Measurements from ENCODE around the gene L1TD1.
"Not testable (repeated sequence)": the region's sequence is repeated elsewhere in the genome, so short reads cannot be mapped to it uniquely, and the experiment has no call there.

Gene L1TD1

DNA sequence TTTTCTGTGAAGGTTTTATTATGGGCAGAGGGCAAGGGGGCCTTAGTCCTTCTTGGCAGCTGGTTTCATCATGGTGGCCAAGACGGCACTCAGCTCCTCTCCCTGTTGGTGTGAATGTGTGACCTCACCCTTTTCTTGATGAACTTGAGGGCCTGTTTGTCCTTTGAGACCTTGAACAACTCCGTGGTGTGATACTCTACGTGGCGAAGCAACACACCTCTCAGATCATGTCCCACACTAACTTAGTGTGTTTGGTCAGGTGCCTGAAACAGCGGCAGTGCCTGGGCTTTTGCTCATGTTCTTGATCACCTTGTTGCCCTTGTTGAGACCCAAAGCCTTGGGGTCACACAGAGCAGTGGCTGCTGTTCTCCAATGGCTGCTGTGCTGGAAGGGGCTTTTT is 13.4 kb downstream of the L1TD1 start:
- no peak for FAIRE-seq

DNA sequence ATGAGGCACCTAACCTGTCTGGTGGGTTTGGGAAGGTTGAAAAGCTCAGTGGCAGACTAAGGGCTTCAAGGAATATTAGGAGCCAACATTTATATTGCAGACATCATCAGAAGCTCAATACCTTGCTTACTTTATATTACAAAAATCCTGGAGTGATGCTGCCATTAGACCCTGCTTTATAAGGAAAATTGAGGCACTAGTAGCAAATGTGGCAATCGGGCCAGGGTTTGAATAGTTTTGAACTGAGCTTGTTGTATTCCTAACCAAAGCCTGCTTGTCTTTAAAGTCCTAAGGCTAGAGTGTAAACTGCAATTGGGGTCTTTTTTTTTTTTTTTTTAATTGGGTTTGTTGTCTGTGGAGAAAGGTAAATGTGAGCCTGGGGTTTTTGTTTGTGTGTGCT is 14.3 kb downstream of the L1TD1 start:
- FAIRE-seq, result no peak

DNA sequence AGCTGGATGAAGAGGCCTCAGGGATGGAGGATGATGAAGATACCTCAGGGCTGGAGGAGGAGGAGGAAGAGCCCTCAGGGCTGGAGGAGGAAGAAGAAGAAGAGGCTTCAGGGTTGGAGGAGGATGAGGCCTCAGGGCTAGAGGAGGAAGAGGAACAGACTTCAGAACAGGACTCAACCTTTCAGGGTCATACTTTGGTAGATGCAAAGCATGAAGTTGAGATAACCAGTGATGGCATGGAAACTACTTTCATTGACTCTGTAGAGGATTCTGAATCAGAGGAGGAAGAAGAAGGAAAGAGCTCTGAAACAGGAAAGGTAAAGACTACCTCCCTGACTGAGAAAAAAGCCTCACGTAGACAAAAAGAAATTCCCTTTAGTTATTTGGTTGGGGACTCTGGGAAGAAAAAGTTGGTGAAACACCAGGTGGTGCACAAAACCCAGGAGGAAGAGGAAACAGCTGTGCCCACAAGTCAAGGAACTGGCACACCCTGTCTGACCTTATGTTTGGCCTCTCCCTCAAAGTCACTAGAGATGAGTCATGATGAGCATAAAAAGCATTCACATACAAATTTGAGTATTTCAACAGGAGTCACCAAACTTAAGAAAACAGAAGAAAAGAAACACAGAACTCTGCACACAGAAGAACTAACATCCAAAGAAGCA is 15.4 kb downstream of the L1TD1 start:
- FAIRE-seq, result no peak

DNA sequence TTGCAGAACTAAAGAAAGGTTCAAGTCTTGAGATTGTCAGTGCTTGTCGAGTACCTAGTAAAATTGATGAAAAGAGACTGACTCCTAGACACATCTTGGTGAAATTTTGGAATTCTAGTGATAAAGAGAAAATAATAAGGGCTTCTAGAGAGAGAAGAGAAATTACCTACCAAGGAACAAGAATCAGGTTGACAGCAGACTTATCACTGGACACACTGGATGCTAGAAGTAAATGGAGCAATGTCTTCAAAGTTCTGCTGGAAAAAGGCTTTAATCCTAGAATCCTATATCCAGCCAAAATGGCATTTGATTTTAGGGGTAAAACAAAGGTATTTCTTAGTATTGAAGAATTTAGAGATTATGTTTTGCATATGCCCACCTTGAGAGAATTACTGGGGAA is 16.3 kb downstream of the L1TD1 start:
- FAIRE-seq, result no peak

DNA sequence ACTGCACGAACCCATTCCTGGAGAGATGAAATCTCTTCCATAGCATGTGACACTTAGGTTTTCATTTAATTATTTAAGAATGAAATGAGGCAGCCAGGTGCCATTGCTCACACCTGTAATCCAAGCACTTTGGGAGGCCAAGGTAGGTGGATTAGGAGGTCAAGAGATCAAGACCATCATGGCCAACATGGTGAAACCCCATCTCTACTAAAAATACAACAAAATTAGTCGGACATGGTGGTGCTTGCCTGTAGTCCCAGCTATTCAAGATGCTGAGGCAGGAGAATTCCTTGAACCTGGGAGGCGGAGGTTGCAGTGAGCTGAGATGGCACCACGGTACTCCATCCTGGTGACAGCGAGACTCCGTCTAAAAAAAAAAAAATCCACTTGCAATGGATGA is 17.8 kb downstream of the L1TD1 start:
- FAIRE-seq, result no peak

DNA sequence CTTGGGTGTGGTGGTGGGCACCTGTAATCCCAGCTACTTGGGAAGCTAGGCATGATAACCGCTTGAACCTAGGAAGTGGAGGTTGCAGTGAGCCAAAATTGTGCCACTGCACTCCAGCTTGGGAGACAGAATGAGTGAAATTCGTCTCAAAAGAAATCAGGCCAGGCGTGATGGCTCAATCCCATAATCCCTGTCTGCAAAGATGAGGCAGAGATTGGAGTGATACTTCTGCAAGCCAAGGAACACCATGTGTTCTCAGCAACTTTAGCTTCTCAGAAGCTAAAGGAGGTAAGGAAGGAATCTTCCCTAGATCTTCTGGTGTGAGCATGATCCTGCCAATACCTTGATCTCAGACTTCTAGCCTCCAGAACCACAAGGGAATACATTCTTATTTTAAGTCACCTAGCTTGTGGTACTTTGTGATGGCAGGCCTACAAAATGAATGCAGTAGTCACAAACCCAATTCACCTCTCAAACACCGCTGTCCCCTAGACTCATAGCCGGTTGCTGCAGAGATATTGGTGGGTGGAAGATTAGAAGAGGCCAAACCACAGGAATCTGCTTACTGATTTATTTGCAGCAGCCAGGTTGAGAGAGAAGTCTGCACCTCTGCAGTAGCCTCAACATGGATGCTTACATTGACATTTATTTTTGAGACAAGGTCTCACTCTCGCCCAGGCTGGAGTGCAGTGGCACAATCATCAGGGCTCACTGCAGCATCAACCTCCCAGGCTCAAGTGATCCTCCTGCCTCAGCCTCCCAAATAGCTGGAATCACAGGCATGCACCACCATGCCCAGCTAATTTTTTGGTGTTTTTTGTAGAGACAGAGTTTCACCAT is 18.6 kb downstream of the L1TD1 start:
- no peak for FAIRE-seq

DNA sequence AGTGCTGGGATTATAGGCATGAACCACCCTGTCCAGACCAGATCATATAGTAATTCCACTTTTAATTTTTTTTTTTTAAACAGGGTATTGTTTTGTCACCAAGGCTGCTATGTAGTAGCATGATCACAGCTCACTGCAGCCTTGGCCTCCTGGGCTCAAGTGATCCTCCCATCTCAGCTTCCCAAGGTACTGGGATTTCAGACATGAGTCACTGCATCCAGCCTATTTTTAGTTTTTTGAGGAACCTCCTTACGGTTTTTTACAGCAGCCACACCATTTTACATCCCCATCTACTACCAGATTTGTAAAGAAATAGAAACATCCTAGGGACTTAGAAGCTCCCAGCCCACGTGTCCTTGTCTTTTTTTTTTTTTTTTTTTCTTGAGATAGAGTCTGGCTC is 24.0 kb downstream of the L1TD1 start:
- FAIRE-seq, result no peak

DNA sequence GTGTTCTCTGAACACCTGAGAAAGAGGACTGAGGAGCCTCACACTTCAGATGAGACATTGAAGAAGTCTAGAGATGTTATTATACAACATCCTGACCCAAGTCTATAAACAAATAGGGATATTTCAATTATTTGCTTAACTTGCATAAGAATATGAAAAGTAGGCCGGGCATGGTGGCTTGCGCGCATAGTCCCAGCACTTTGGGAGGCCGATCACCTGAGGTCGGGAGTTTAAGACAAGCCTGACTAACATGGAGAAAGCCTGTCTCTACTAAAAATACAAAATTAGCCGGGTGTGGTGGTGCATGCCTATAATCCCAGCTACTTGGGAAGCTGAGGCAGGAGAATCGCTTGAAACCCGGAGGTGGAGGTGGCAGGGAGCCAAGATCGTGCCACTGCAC is 25.8 kb downstream of the L1TD1 start:
- not testable (repeated sequence) for FAIRE-seq

DNA sequence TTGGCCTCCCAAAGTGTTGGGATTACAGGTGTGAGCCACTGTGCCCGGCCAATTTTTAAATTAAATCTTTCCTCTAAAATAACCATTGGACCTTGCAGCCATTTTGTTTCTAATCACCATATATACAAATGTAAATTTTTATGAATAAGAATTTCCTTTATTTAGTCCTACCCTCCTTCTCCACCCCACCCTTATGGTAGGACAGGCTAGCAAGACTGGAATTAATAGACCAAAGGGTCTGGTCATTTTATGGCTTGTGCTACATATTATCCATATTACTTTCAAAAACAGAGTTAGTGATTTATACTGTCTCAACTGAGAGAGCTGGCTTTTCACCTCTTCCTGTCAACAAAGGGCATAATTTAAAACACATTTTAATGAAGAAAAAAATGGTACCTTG is 26.5 kb downstream of the L1TD1 start:
- FAIRE-seq, result no peak

DNA sequence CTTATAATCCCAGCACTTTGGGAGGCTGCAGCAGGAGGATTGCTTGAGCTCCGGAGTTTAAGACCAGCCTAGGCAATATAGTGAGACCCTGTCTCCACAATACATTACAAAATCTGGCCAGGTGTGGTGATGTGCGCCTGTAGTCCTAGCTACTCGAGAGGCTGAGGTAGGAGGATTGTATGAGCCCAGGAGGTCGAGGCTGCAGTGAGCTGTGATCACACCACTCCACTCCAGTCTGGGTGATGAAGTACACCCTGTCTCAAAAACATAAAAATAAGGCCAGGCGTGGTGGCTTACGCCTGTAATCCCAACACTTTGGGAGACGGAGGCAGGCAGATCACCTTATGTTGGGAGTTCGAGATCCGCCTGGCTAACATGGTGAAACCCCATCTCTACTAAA is 27.7 kb downstream of the L1TD1 start:
- FAIRE-seq, result no peak

DNA sequence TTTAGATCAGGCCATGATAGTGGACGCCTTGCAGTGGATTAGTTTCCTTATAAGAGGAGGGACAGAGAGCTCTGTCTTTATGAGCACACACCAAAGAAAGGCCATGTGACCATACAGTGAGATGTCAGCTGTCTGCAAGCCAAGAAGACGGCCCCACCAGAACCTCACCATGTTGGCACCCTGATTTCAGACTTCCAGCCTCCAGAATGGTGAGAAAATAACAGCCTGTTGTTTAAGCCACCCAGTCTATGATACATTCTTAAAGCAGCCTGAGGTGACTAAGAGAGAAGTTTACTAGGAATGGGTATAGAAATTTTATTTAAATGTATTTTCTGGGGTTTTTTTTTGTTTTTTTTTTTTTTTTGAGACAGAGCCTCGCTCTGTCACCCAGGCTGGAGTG is 29.5 kb downstream of the L1TD1 start:
- no peak for FAIRE-seq

DNA sequence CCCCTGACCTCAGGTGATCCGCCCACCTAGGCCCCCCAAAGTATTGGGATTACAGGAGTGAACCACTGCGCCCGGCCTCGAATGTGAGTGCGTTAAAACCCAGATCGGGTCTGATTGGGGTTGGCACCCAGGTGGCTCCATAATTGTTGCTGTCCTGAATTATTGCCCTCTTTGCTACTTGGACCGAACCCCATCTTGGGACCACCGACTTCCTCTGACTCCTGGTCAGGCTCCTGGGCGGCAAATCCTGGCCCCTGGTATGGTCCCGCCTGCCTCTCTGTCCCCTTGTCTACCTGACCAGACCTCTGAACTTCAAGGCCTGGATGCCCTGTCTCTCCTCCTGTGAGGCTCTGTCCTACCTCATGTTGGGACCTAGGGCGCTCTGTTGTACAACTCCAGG is 32.8 kb downstream of the L1TD1 start:
- no peak for FAIRE-seq

DNA sequence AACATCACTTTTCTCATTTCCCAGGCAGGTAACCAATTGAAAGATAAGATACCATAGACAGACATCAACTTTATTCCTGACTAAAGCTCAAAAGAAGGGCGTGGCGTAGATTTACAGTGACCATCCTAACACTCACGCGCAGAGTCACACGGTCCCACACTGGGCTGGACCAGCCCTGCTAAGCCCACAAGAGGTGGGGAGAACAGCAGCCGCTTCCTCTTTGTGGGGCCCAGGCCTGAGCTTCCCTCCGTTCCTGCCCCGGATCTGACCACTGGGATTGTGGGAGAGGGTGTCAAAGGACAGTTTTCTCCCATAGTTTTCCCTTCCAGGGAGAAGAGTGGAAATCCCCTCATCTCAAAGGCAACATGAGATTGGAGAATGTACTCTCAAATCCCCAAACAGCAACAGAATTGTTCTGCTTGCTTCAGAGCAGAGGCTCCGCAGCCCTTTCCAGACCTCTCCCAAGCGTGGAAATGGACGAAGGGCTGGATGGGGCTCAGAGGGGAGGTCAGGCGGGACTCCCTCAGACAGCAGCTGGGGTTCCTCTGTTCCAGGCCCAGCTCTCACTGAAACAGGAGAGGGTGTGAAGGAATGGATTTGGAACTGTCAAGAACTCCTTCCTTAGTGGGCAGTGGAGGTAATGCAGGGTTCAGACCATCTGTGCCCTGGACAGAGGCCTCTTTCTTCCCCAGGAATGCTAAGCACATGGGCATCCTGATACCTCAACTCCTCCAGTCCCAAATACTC is 33.7 kb downstream of the L1TD1 start:
- FAIRE-seq, result no peak

DNA sequence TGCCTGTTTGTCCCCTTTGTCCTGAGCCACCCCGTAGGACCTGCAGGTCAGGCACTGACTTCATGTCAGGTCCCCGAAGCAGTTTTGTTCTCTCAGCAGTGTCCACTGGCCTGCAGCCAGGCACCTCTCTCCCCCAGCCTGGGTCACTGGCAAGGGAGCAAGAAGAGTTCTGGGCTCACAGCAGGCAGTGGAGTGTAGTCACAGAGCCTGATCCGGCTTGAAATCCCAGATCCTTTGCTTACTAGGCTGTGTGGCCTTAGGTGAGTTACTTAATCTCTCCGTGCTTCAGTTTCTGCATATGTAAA is 34.2 kb downstream of the L1TD1 start:
- FAIRE-seq, result no peak

DNA sequence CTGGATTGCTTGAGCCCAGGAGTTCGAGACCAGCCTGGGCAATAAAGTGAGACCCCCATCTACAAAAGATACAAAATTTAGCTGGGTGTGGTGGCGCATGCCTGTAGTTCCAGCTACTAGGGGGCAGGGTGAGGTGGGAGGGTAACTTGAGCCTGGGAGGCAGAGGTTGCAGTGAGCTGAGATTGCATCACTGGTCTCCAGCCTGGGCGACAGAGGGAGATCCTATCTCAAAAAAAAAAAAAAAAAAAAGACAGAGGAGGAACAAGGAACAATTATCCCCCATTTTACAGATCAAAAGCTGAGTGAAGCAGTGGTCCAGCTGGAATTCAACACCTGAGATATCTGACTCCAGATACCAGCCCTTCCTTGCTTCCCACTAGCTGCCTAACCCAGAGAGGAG is 34.8 kb downstream of the L1TD1 start:
- FAIRE-seq, result no peak

DNA sequence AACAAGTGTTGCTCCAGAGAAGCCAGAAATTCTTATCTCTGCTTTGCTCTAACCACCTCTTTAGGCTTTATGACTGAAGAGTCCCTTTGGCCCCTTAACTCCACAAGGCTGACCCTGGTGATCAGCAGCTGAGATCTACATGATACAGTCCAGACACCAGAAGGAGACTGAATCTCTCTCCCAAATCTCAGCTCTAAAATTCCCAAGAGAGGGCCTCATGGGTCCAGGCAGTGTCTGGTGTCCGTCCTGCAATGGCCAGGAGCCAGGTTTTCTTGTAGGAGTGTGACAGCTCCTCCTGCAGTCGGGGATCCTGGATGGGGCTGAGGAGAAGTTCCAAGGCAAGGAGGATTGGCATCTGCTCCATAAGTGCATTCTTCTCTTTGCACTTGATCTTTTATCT is 35.3 kb downstream of the L1TD1 start:
- FAIRE-seq, result no peak

DNA sequence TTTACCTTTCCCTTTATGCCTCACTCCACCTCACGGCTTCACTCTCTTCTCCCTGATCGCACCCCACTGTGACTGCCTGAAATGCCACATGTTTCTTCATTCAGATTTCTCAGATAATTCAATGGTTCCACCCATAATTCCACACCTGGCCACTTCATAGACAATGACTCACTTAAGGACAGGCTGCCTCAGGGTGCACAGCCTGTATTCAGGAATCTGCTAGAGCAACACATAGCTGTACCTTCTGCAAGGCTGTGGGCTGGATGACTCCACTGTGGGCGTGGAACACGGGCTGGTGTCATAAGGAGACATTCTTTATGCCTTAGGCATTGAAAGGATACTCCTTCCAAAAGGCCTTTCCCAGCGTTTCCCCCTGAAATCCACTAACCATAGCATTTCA is 36.1 kb downstream of the L1TD1 start:
- FAIRE-seq, result no peak

DNA sequence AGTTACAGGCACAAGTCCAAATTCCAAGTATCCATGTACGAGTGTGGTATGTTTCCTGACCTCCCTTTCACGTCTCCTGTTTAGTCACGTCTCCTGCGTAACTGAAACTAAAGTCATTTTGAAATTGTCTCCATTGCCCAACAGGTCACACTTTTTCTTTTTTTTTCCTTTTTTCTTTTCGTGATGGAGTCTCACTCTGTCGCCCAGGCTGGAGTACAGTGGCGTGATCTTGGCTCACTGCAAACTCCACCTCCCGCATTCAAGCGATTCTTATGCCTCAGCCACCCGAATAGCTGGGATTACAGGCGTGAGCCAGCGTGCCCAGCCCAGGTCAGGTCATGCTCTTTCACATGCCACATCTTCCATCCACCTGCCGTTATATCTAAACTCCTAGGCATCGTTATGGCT is 38.2 kb downstream of the L1TD1 start:
- no peak for FAIRE-seq

DNA sequence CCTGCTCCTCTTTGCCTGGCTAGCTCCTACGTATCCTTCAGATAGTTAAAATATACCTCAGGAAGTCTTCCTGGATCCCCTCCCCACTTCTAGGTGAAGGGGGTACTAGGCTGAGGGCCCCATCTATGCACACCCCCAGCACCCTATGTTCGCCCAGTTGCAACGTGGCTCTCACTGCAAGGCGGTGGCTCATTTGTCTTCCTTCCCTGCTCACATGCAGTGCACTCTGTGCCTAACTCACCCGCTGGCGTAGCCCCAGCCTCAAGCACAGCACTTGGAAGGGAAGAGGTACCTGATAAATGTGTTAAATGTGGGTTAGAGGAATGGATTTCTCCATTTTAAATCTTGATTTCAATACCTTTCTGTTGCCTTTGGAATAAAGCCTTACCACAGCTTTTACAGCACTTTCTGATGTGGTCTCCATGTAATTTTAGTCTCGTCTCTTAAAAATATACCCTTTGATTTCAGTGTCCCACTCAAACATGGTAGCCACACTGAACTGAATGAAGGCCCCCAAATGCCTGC is 39.3 kb downstream of the L1TD1 start:
- no peak for FAIRE-seq

DNA sequence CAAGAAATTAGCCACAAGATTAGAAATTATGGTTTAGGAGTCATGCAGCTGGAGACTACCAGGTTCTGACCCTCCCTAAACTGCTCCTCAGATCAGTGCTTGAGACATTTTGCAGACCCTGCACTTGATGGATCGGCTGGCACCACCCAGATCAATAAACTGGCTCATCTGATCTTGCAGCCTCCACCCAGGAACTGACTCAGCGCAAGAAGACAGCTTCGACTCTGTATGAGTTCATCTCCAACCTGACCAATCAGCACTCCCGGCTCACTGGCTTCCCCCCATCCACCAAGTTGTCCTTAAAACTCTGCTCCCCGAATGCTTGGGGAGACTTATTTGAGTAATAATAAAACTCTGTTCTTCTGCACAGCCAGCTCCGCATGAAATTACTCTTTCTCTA is 40.0 kb downstream of the L1TD1 start:
- no peak for FAIRE-seq

DNA sequence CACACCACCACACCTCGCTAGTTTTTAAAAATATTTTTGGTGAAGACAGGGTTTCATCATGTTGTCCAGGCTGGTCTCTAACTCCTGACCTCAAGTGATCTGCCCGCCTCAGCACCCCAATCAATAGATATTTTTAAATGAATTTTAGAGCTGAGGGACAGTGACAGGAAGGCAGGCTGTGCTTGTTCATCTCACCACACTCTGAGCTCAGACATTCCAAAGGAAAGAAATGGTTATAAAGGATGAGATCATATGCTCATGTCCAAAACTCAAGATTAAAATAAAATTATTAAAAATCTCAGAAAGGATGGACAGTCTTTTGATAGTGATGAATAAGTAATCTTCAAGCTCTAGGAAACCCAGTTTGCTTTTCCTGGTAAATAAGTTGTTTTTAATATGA is 40.9 kb downstream of the L1TD1 start:
- no peak for FAIRE-seq

DNA sequence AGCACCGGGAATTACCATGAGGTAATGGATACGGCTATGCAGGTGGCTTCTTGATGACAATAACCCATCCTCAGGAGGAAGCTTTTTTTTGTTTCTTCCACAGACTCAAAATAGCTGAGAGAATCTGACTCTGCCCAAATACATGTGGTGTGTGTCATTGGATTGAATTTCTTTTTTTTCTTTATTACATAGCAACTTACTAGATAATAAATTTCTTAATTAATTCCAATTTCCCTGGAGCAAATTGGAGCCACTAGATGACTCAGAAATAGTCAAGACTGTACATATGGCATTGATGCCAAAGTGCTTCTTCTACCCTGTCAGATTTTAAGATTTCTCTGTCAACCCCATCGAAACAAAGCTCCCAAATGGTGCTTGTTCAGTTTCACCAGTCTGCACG is 42.7 kb downstream of the L1TD1 start:
- no peak for FAIRE-seq

DNA sequence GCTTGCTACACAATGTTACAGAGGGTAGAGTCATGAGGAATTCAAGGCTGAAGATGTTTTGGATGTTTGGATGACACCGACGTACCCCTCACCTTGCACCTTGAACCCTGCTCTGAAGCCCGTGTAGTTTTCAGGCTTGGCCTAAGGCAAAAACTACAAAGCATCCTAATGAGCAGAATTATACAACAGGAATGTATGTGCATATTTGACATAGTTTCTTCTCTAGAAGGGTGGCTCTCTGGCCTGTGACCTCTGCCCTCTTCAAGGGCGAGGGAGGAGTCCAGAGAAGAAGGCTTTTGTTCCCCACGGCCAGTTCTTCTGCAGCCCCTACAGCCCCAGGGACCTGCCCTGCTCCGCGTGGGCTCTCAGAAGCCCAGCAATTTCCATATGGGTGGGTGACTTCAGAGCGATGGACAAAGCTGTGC is 43.3 kb downstream of the L1TD1 start:
- FAIRE-seq, result no peak

DNA sequence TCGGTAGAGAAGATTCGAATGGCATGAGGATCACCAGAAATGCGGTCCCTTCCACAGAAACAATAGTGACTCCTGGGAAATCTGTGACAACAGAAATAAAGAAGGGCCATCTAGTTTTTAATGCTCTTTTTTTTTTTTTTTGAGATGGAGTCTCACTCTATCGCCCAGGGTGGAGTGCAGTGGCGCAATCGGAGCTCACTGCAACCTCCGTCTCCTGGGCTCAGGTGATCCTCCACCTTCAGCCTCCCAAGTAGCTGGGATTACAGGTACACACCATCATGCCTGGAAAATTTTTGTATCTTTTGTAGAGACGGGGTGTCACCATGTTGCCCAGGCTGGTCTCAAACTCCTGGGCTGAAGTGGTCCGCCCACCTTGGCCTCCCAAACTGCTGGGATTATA is 43.9 kb downstream of the L1TD1 start:
- no peak for FAIRE-seq

Data from TTC549 (cell line).